Endothelial cell of umbilical vein (primary cell): ENCODE data around the gene LTO1. TPM values are rescaled to one million over a fixed set of nuclear protein-coding genes. Genes with fewer than 3 reads are reported as not detected.

Experiments used
- BruUV-seq: library from RNA; stranded (reverse); fragments of 400-500 nt; replicated peaks from 2 replicates; lab custom pipeline; 2021; lab: Mats Ljungman, UMichigan
- CTCF ChIA-PET: fragments of 300-600, 350-600 bp; sonication (Branson Sonifier 250); formaldehyde crosslinking; loops from one replicate; lab custom pipeline; 2021; ENCODE audit warnings: antibody characterized with exemption, inconsistent platforms; lab: Charles Lee
- POLR2A ChIA-PET: fragments of 300-600, 350-600 bp; sonication (Branson Sonifier 250); formaldehyde crosslinking; loops from one replicate; lab custom pipeline; 2021; ENCODE audit warnings: antibody characterized with exemption, inconsistent platforms; lab: Charles Lee
- DNase-seq: peaks from one replicate; pipeline ENCODE4 v3.0.0-alpha.2; 2011; ENCODE audit warnings: low read depth, low spot score
- FAIRE-seq: peaks from 2 replicates; lab custom pipeline; 2011; peaks lifted over from hg19 to GRCh38; lab: Jason Lieb, UNC
- H2AFZ ChIP-seq: 2 replicates; pipeline ENCODE4 v1.6.0; 2012; ENCODE audit warnings: low read depth, low read length, control low read depth, inconsistent platforms
- H3K27ac ChIP-seq: 2 replicates; pipeline ENCODE4 v1.5.1; 2011; ENCODE audit warnings: low read depth, mild to moderate bottlenecking, control low read depth, low read length, moderate library complexity; ENCODE audit not compliant: insufficient read depth
- H3K27me3 ChIP-seq, 2 experiments: 2 replicates each; pipeline versions ENCODE4 v1.6.0 to v1.6.1; 2011; ENCODE audit warnings: low read length in 2 of 2, mixed read lengths in 1 of 2; ENCODE audit not compliant: control insufficient read depth in 2 of 2, insufficient read depth in 2 of 2
- H3K36me3 ChIP-seq, 2 experiments: 2 replicates in 1 of 2; 3 replicates in 1 of 2; pipeline ENCODE4 v1.5.1; 2011; ENCODE audit warnings: low read length in 2 of 2, mild to moderate bottlenecking in 1 of 2, moderate library complexity in 1 of 2; ENCODE audit not compliant: control insufficient read depth in 2 of 2, insufficient read depth in 2 of 2; ENCODE audit errors: extremely low read depth in 1 of 2
- H3K4me1 ChIP-seq: 3 replicates; pipeline ENCODE4 v1.5.1; 2011; ENCODE audit warnings: mild to moderate bottlenecking, low read length; ENCODE audit not compliant: control insufficient read depth, insufficient read depth; ENCODE audit errors: extremely low read depth
- H3K4me2 ChIP-seq: 2 replicates; pipeline ENCODE4 v1.6.1; 2011; ENCODE audit warnings: low read length, control low read depth, mixed read lengths; ENCODE audit not compliant: insufficient read depth
- H3K4me3 ChIP-seq, 3 experiments: fragments of 200-600 bp in 1 of 3; sonication (generic), shearing (Covaris generic) in 1 of 3; replicated peaks in 1 of 3; 2 replicates each; pipeline ENCODE4 v1.5.1; 2011 to 2016; ENCODE audit warnings: control low read depth in 3 of 3, low read length in 3 of 3, mild to moderate bottlenecking in 2 of 3, inconsistent platforms in 1 of 3, low read depth in 1 of 3, moderate library complexity in 1 of 3; ENCODE audit not compliant: insufficient read depth in 1 of 3
- H3K79me2 ChIP-seq: 2 replicates; pipeline ENCODE4 v1.6.0; 2012; ENCODE audit warnings: low read length, inconsistent platforms; ENCODE audit not compliant: control insufficient read depth, insufficient read depth
- H3K9ac ChIP-seq: replicated peaks from 2 replicates; pipeline ENCODE3; 2011; ENCODE audit warnings: low read length, control low read depth; ENCODE audit not compliant: insufficient read depth; ENCODE audit errors: extremely low read depth
- H3K9me1 ChIP-seq: replicated peaks from 3 replicates; pipeline ENCODE4 v1.6.0; 2011; ENCODE audit warnings: mild to moderate bottlenecking, low read length; ENCODE audit not compliant: control insufficient read depth, insufficient read depth; ENCODE audit errors: extremely low read depth
- H3K9me3 ChIP-seq: replicated peaks from 2 replicates; pipeline ENCODE4 v1.5.1; 2012; ENCODE audit warnings: low read length, inconsistent platforms; ENCODE audit not compliant: control insufficient read depth, insufficient read depth
- H4K20me1 ChIP-seq: replicated peaks from 2 replicates; pipeline ENCODE3; 2011; ENCODE audit warnings: mild to moderate bottlenecking, low read length; ENCODE audit not compliant: control insufficient read depth, insufficient read depth; ENCODE audit errors: extremely low read depth
- CTCF ChIP-seq, 2 donors: IDR thresholded peaks; 1 replicate in 1 of 2; 2 replicates in 1 of 2; pipeline ENCODE4 v1.5.1; 2011; ENCODE audit warnings: low read length in 2 of 2, mild to moderate bottlenecking in 2 of 2, moderate library complexity in 2 of 2, control low read depth in 1 of 2, inconsistent platforms in 1 of 2, low read depth in 1 of 2; ENCODE audit not compliant: insufficient read depth in 1 of 2; ENCODE audit errors: extremely low read depth in 1 of 2
- EZH2 ChIP-seq: IDR thresholded peaks from 2 replicates; pipeline ENCODE4 v1.6.1; 2012; ENCODE audit warnings: borderline replicate concordance, low read depth, mild to moderate bottlenecking, moderate library complexity, low read length, inconsistent platforms; ENCODE audit not compliant: severe bottlenecking
- POLR2A ChIP-seq: IDR thresholded peaks from 2 replicates; pipeline ENCODE4 v1.6.1; 2012; ENCODE audit warnings: low read depth, mild to moderate bottlenecking, control low read depth, low read length
- dilution Hi-C: fragments of 300-500 bp; cut with MboI; formaldehyde crosslinking; loops from one replicate; pipeline ENCODE4 v1.15.0; 2019; ENCODE audit warnings: low sequenced_read_pairs; ENCODE audit not compliant: extremely low pct_ligation_motif_present
- intact Hi-C: fragments of 100-400 bp; cut with micrococcal nuclease; formaldehyde crosslinking; loops from one replicate; pipeline ENCODE4 v1.10.0; 2022
- polyA plus RNA-seq, 4 experiments: library from polyadenylated mRNA; depleted of rRNA in 3 of 4; stranded (reverse) in 3 of 4; unstranded in 1 of 4; fragments of >200 nt; gene quantifications; 2 replicates each; pipeline versions ENCODE4 v1.2.1 to v1.2.3, GENCODE V29; 2011 to 2012; ENCODE audit warnings: missing spikeins in 1 of 4
- total RNA-seq: library from RNA; stranded (reverse); gene quantifications from 2 replicates; pipeline ENCODE4 v1.2.3, GENCODE V29; 2021

LTO1 gene
- total and polyA plus RNA-seq, 2 donors (not counting 3 experiments of a cell fraction or from before 2014, with no cell fraction given) = 26.8 to 30.9 TPM

- peaks cover 55 to 60% of the 10 kb centered on the region in 2 experiments for H3K27me3 ChIP-seq
These were observed 29.5 kb upstream of the LTO1 start for GRCh38 chr11:69704508-69705253.

More at GRCh38 chr11:69704508-69705253, 29.5 kb upstream of the LTO1 start:
- FAIRE-seq (no peak), DNase-seq (no peak)
- TF ChIP-seq CTCF (IDR thresholded peaks at IDR 0.05; ENCODE audit: extremely low read depth in 1 of 2, insufficient read depth in 1 of 2, low read depth in 1 of 2, low read length in 2 of 2) (peak; percentile 41 to 59), EZH2 (peak; percentile 46), POLR2A (no peak)
- Histone ChIP-seq H3K4me3 (no peak overlapping the region), H3K9me1 (no peaks in the 10 kb centered on the region), H3K79me2 (no peaks in the 10 kb centered on the region), H4K20me1 (no peaks in the 10 kb centered on the region), H3K9ac (no peak overlapping the region), H3K4me2 (no peak overlapping the region), H3K9me3 (no peaks in the 10 kb centered on the region), H3K27ac (no peak overlapping the region), H3K4me1 (peaks cover 8% of the 10 kb centered on the region), H3K36me3 (no peaks in the 10 kb centered on the region), H2AFZ (no peak overlapping the region)
- dilution Hi-C loops = no loop called here
- no TSS peak for BruUV-seq
- ChIA-PET CTCF (interaction anchor here (0.8 to 2.4 kb wide), 7 partner anchors 14 to 491 kb away, joined by 3 to 14 read pairs (median 5); no protein-coding TSS in a partner anchor), POLR2A (no interaction called here)
- intact Hi-C loops = loop anchor here (1.0 to 5.0 kb wide), 3 partner anchors 97 to 183 kb away; no protein-coding TSS in a partner anchor
